Measurements from ENCODE around the gene ITIH1.
"Not testable (repeated sequence)": the region's sequence is repeated elsewhere in the genome, so short reads cannot be mapped to it uniquely, and the experiment has no call there.

ITIH1 gene, protein sequence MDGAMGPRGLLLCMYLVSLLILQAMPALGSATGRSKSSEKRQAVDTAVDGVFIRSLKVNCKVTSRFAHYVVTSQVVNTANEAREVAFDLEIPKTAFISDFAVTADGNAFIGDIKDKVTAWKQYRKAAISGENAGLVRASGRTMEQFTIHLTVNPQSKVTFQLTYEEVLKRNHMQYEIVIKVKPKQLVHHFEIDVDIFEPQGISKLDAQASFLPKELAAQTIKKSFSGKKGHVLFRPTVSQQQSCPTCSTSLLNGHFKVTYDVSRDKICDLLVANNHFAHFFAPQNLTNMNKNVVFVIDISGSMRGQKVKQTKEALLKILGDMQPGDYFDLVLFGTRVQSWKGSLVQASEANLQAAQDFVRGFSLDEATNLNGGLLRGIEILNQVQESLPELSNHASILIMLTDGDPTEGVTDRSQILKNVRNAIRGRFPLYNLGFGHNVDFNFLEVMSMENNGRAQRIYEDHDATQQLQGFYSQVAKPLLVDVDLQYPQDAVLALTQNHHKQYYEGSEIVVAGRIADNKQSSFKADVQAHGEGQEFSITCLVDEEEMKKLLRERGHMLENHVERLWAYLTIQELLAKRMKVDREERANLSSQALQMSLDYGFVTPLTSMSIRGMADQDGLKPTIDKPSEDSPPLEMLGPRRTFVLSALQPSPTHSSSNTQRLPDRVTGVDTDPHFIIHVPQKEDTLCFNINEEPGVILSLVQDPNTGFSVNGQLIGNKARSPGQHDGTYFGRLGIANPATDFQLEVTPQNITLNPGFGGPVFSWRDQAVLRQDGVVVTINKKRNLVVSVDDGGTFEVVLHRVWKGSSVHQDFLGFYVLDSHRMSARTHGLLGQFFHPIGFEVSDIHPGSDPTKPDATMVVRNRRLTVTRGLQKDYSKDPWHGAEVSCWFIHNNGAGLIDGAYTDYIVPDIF

DNA sequence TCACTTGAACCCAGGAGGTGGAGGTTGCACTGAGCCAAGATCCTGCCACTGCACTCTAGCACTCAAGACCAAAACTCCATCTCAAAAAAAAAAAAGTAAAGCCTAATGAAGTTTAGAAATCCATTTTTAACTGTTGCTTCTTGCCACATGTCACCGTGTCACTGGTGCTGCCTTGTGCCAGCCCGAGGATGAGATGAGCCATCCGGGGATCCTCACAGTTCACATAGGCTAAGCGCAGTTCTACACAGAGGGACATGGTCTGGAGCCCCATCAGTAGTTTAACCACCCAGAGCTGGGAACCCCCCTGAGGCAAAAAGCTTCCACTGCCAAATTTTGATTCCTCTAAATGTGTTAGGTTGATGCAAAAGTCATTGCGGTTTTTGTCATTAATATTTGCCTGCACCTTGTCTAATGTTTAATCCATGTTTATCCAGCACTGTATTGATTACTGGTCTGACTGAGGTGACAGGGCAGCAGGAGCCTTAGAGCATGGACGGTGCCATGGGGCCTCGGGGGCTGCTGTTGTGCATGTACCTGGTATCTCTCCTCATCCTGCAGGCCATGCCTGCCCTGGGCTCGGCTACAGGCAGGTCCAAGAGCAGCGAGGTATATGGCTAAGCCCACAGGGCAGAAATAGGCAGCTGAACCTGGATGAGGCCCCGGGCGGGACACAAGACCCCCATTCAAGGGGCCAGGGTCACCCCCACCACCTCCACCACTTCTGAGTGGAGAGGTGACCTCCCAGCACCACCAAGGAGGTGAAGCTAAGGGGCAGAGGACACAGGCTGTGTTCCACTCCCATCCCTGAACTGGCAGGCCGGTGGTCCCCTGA is at the start of gene ITIH1:
Gene ITIH1, plus strand, starts transcription at position 473 of the 832 bp plus-strand sequence. Its CDS starts 17 bp downstream, at position 490.
- no peak within 1 kb of the TSS for H3K4me3 ChIP-seq (ENCODE audit: low read depth, low read length)
- TF ChIP-seq, protein P1, sequence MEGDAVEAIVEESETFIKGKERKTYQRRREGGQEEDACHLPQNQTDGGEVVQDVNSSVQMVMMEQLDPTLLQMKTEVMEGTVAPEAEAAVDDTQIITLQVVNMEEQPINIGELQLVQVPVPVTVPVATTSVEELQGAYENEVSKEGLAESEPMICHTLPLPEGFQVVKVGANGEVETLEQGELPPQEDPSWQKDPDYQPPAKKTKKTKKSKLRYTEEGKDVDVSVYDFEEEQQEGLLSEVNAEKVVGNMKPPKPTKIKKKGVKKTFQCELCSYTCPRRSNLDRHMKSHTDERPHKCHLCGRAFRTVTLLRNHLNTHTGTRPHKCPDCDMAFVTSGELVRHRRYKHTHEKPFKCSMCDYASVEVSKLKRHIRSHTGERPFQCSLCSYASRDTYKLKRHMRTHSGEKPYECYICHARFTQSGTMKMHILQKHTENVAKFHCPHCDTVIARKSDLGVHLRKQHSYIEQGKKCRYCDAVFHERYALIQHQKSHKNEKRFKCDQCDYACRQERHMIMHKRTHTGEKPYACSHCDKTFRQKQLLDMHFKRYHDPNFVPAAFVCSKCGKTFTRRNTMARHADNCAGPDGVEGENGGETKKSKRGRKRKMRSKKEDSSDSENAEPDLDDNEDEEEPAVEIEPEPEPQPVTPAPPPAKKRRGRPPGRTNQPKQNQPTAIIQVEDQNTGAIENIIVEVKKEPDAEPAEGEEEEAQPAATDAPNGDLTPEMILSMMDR (IDR thresholded peaks at IDR 0.05; ENCODE audit: low read depth, low read length), result no peak

DNA sequence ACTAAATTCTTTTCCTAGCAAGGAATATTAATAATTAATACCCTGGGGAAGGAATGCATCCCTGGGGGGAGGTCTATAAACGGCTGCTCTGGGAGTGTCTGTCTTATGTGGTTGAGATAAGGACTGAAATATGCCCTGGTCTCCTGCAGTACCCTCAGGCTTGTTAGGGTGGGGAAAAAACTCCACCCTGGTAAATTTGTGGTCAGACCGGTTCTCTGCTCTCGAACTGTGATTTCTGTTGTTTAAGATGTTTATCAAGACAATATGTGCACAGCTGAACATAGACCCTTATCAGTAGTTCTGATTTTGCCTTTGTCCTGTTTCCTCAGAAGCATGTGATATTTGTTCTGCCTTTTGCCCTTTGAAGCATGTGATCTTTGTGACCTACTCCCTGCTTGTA is 48.6 kb upstream of the ITIH1 start:
- H3K4me3 ChIP-seq (ENCODE audit: low read depth, low read length), result not testable (repeated sequence)

DNA sequence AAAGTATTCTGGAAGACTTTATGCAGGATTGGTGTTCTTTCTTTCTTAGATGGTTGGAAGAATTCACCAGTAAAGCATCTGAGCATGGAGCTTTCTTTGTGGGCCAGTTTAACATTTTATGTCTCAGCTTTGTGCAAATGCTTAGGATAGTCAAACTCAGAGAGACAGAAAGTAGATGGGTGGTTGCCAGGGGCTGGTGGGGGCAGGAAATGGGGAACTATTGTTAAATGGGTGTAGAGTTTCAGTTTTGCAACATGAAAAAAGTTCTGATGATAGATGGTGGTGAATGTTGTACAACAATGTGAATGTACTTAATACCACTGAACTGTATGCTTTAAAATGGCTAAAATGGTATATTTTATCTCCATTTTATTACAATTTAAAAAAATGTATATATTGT is 46.7 kb upstream of the ITIH1 start:
- TF ChIP-seq, protein P1 (IDR thresholded peaks at IDR 0.05; ENCODE audit: low read depth, low read length), result no peak
- no peak overlapping the region for H3K4me3 ChIP-seq (ENCODE audit: low read depth, low read length)

DNA sequence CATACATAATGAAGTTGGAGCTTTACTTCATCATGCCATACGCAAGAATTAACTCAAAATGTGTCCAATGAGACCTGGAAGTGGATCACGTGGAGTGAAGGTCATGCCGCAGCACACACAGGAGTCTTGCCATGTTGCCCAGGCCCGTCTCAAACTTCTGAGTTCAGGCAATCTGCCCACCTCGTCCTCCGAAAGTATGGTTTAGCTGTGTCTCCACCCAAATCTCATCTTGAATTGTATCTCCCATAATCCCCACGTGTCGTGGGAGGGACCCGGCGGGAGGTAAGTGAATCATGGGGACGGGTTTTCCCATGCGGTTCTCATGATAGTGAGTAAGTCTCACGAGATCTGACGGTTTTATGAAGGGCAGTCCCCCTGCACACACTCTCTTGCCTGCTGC is 45.8 kb upstream of the ITIH1 start:
- no peak overlapping the region for H3K4me3 ChIP-seq (ENCODE audit: low read depth, low read length)
- TF ChIP-seq, protein P1 (IDR thresholded peaks at IDR 0.05; ENCODE audit: low read depth, low read length), result no peak

DNA sequence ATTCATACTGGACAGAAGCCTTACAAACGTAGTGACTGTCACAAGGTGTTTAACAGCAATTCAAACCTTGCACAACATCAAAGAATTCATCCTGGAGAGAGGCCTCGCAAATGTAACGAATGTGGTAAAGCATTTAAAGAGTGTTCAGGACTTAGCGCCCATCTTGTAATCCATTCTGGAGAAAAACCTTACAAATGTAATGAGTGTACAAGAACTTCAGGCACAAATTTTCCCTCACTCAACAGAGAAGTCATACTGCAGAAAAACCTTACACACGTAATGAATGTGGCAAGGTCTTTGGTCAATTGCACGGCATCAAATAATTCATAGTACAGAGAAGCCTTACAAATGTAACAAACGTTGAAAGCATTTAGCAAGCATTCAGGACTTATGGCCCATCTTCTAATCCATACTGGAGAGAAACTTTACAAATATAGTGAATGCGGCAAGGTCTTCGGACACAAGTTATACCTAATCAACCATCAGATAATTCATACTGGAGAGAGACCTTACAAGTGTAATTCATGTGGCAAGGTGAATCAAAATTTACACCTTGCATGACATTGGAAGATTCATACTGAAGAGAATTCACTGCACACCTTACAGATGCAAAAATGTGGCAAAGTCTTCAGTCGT is 44.0 kb upstream of the ITIH1 start:
- H3K4me3 ChIP-seq (ENCODE audit: low read depth, low read length), result no peak overlapping the region
- TF ChIP-seq, protein P1 (IDR thresholded peaks at IDR 0.05; ENCODE audit: low read depth, low read length), result no peak

DNA sequence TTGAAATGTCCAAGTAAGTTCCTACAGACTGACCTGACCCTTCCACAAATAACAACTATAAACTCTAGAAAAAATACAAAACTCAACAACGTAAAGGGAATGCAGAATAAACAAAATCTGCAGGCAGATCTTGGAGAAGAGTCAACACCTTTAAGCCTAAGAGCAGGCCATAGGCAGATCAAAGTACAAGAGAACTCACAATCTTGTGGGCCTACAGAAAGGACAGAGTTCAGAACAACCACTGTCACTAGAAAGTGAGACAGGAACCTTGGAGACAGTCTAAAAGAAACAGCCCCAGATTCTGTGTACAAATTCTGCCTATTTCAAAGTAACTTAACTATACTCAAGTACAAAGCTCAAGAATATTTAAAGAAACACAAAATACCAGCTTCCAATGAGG is 37.7 kb upstream of the ITIH1 start:
- TF ChIP-seq, protein P1 (IDR thresholded peaks at IDR 0.05; ENCODE audit: low read depth, low read length), result no peak
- no peak overlapping the region for H3K4me3 ChIP-seq (ENCODE audit: low read depth, low read length)
